ENCODE results near the gene CCDC107.
"Not testable (repeated sequence)": the region's sequence is repeated elsewhere in the genome, so short reads cannot be mapped to it uniquely, and the experiment has no call there.

DNA sequence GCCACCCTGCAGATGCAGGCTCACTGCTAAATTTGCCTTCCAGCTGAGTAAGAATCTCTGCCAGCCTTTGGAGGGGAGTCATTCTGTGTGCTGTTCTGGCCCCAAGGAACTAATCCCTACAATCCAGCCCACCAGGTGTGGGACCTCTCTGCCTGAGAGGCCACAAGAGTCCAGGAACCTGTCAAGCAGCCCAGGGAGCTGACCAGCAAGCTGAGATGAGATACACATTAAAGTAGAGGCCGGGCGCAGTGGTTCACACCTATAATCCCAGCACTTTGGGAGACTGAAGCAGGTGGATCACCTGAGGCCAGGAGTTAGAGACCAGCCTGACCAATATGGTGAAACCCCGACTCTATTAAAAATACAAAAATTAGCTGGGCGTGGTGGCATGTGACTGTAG is 46.0 kb upstream of the CCDC107 start:
- not testable (repeated sequence) for TF ChIP-seq EZH2phosphoT487 (IDR thresholded peaks at IDR 0.05; ENCODE audit: borderline replicate concordance, low read length); CTCF (conservative IDR thresholded peaks at IDR 0.05; ENCODE audit: low read depth, low read length); EZH2 (IDR thresholded peaks at IDR 0.05; ENCODE audit: low read length, unreplicated experiment)

Data from PC-3 (cell line).